Astrocyte of the cerebellum (primary cell): ENCODE data around the gene ERCC3.
"Not testable (repeated sequence)": the region's sequence is repeated elsewhere in the genome, so short reads cannot be mapped to it uniquely, and the experiment has no call there.

Experiments
- DNase-seq: peaks from one replicate; pipeline ENCODE4 v3.0.0-alpha.2; 2011; ENCODE audit warnings: low read depth
- H3K4me3 ChIP-seq: 2 replicates; pipeline ENCODE4 v1.5.1; 2011; ENCODE audit warnings: mild to moderate bottlenecking, low read depth, low read length, moderate library complexity
- in situ Hi-C: cut with HindIII; loops from 2 replicates; pipeline ENCODE4 v1.10.0; 2017; ENCODE audit warnings: low sequenced_read_pairs
- TF ChIP-seq, protein P1 (sequence below): IDR thresholded peaks from 2 replicates; pipeline ENCODE4 v1.5.1; 2012; ENCODE audit warnings: low read length, low read depth, moderate library complexity, mild to moderate bottlenecking; ENCODE audit errors: missing control alignments

The ERCC3 gene

DNA sequence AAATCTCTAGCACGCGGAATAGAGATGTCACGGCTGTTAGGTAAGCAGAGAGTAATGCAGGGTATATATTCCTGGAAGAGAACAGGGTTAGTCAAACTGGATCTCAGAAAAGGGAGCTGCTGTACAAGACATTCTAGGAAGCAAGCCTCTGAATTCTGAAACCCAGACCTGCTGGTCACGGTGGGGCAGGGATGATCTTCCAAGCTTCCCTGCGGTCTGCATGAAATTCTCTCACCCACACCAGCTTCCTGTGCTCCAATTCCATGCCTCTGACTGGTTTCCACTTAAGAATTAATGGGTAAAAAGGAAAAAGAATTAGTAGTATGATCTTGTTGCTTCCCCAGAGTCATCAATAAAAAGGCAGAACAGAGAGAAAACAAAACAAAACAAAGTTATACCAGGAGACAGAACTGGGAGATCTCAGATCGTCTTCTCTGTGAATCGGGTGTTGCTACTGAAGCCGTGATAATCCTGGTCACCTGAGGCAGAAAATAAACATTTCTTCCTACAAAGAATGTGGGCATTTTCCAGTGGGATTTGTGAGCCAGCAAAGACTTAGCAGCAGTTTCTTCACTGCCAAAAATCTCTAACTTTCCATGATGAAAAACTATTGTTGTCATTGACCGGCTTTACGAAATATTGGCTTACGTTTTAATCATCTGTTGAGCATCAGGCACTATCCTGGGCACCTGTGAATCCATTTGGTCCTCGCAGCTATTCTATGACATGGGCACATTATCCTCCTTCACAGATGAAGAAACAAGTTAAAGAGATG is 68.6 kb downstream of the ERCC3 start:
- in situ Hi-C loops: no loop called here
- peak; percentile 40 for DNase-seq
- no peak overlapping the region for H3K4me3 ChIP-seq
- TF ChIP-seq, protein P1, sequence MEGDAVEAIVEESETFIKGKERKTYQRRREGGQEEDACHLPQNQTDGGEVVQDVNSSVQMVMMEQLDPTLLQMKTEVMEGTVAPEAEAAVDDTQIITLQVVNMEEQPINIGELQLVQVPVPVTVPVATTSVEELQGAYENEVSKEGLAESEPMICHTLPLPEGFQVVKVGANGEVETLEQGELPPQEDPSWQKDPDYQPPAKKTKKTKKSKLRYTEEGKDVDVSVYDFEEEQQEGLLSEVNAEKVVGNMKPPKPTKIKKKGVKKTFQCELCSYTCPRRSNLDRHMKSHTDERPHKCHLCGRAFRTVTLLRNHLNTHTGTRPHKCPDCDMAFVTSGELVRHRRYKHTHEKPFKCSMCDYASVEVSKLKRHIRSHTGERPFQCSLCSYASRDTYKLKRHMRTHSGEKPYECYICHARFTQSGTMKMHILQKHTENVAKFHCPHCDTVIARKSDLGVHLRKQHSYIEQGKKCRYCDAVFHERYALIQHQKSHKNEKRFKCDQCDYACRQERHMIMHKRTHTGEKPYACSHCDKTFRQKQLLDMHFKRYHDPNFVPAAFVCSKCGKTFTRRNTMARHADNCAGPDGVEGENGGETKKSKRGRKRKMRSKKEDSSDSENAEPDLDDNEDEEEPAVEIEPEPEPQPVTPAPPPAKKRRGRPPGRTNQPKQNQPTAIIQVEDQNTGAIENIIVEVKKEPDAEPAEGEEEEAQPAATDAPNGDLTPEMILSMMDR: no peak

GRCh38 chr2:127224135-127224534 is 69.8 kb downstream of the ERCC3 start:
- in situ Hi-C loops, DNase-seq, H3K4me3 ChIP-seq: not testable (repeated sequence)

DNA sequence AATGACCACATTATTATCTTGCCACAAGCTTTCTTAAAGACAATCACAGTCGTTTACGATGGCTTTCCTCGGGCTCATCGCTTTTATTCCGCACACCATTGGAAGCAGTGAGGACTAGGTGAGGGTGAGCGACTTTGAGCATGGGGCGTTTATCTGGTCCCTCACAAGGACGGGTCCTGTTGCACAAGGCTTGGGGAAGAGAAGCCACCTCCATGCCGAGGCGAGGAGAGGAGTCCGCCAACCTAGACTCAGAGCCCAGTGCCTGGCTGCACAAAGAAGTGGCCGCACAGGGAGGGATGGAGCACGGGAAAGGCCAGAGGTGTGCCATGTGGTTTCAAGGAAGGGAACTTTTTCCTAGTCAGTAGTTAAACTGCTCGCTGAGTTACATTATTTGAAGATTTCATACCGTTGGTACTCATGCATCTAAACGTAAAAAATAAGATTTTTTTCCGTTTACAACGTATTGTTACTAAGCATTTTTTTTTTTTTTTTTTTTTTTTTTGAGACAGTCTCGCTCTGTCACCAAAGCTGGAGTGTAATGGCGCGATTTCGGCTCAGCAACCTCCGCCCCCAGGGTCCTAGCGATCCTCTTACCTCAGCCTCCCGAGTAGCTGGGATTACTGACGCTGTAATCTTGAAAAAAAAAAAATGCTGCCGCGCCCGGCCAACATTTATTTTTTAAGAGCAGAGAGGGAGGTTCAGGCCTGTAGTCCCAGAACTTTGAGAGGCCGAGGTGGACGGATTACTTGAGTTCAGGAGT is 73.0 kb downstream of the ERCC3 start:
- peak overlapping the region; percentile 69 for H3K4me3 ChIP-seq
- TF ChIP-seq, protein P1: no peak
- DNase-seq: no peak
- in situ Hi-C loops: no loop called here

DNA sequence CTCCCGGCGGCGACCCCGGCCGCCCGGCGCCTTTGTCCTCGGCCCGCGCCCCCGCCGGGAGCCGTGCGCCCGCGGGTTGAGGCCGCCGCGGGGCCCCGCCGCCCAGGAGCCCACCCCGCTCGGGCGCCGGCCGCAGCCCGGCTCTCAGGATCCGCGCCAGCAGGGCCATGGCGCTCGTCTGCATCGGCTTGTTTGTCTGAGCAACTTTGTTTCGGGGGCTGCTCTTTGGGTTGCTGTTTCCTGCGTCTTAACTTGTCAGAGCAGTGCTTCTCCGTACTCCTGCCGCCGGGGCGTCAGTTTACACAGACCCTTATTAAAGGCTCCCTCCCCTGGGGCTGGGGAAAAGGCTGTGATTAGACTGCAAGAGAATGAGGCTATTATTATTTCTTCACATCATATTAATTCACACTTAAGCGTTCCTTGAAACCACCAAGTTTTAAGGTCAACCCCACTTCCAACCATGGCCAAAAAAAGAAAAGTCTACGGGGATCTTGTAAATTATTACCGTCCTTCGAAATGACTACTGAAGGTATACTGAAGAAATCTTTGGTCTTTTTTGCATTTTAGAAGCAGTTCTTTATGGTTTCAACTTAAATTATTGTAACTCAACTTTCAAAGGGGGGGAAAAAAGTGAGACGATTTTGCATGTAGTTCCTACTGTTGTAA is 73.7 kb downstream of the ERCC3 start, which contains the start of gene CYP27C1:
TSS of gene CYP27C1 (minus strand) at position 198 of the 666 bp plus-strand sequence. CDS start at position 169, 29 bp downstream.
- peak within 1 kb of the TSS; percentile 69 for H3K4me3 ChIP-seq
- in situ Hi-C loops: no loop called here
- TF ChIP-seq, protein P1: no peak
- no peak for DNase-seq

DNA sequence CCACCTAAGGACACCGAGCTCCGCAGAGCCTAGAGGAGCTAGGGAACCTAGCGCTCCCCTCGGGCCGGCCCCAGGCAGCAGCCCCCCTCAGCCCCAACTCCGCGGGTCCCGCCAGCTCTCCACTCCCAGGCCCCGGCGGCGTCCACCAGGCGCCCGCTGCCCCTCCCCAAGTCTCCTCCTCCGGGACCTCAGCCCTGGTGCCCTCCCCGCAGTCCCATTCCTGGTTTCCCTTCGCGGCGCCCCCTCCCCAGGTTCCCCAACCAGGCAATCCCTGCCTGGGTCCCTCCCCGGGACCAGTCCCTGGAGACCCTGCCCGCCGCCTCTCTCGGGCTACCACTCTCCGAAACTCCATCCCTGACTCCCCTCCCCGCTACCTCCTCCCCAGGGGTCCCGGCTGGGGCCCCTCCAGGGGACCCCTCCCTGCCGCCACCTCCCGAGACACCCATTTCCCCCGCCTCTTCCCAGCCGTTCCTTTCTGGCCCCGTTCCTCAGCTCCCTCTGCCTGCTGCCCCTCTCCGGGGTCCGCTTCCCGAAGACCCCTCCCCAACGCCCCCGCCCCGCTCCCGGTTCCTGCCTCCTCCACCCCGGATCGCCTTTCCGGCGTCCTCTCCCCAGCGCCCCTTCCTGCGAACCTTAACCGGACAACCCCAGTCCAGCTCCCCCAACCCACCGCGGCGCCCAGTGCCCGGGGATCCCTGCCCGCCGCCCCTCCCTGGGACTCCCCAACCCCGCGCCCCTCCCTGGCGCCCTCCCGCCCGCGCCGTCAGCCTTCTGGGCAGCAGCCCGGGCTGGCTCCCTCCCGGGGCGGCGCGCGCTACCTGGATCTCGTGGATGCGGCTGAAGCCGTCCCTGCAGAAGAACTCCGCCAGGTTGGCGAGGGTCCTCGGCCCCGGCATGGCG is 74.5 kb downstream of the ERCC3 start:
- TF ChIP-seq, protein P1: no peak
- no peak for DNase-seq
- H3K4me3 ChIP-seq: peak overlapping the region; percentile 69
- in situ Hi-C loops: no loop called here

GRCh38 chr2:127218812-127219170 is 75.2 kb downstream of the ERCC3 start:
- no peak for DNase-seq
- in situ Hi-C loops: no loop called here
- TF ChIP-seq, protein P1: no peak
- H3K4me3 ChIP-seq: peak overlapping the region; percentile 69
